ENCODE data around the gene TNFAIP8L3.

Gene TNFAIP8L3

GRCh38 chr15:51025454-51025846 lies 69.3 kb downstream of the TNFAIP8L3 start:
- TF ChIP-seq CTCF (IDR thresholded peaks at IDR 0.05): no peak

GRCh38 chr15:51024735-51025453 lies 69.8 kb downstream of the TNFAIP8L3 start:
- no peak for TF ChIP-seq CTCF (IDR thresholded peaks at IDR 0.05)

- no peak for TF ChIP-seq CTCF (IDR thresholded peaks at IDR 0.05)
Measured at GRCh38 chr15:51023499-51023898, 71.2 kb downstream of the TNFAIP8L3 start.

- TF ChIP-seq CTCF (IDR thresholded peaks at IDR 0.05): no peak
Measured at GRCh38 chr15:51022206-51022605, 72.5 kb downstream of the TNFAIP8L3 start.

GRCh38 chr15:51016615-51017014 lies 78.1 kb downstream of the TNFAIP8L3 start:
- TF ChIP-seq CTCF (IDR thresholded peaks at IDR 0.05): no peak

- no peak for TF ChIP-seq CTCF (IDR thresholded peaks at IDR 0.05)
Measured at GRCh38 chr15:51011212-51011611, 83.5 kb downstream of the TNFAIP8L3 start.

GRCh38 chr15:51007131-51007666 lies 87.5 kb downstream of the TNFAIP8L3 start:
- TF ChIP-seq CTCF (IDR thresholded peaks at IDR 0.05): no peak

Measured in LNCAP (cell line).